Panc1 (cell line): ENCODE measurements around the gene COL11A2.

Experiments
- POLR2AphosphoS5 ChIP-seq: IDR thresholded peaks from 2 replicates; pipeline ENCODE4 v1.6.1; 2012; ENCODE audit warnings: mild to moderate bottlenecking, low read depth, low read length, moderate library complexity
- SIN3A ChIP-seq: IDR thresholded peaks from 2 replicates; pipeline ENCODE4 v1.6.1; 2012; ENCODE audit warnings: low read depth, mild to moderate bottlenecking, low read length, moderate library complexity, borderline replicate concordance; ENCODE audit not compliant: insufficient read depth
- TF ChIP-seq, protein P1 (sequence below): fragments of 450-650 bp; IDR thresholded peaks from 2 replicates; pipeline ENCODE4 v1.5.1; 2017; ENCODE audit warnings: mild to moderate bottlenecking

DNA sequence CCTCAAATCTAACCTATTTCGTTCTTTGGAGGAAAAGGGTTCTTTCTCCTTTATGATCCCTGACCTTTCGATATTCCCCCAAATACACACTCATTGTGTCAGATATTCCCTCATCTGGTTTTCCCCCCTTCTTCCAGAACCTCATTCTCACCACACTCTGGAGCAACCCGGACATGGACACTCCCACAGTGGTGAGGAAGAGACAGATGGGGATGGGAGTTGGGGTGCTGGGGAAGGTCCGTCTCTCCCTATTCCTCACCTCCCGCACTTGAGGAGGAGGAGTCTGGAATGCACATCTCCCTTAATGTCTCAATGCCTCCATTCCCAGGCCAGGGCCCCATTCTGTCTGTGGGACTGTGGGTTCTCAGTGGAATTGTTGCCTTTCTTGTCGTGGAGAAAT is 9.7 kb upstream of the COL11A2 start:
- TF ChIP-seq, protein P1, sequence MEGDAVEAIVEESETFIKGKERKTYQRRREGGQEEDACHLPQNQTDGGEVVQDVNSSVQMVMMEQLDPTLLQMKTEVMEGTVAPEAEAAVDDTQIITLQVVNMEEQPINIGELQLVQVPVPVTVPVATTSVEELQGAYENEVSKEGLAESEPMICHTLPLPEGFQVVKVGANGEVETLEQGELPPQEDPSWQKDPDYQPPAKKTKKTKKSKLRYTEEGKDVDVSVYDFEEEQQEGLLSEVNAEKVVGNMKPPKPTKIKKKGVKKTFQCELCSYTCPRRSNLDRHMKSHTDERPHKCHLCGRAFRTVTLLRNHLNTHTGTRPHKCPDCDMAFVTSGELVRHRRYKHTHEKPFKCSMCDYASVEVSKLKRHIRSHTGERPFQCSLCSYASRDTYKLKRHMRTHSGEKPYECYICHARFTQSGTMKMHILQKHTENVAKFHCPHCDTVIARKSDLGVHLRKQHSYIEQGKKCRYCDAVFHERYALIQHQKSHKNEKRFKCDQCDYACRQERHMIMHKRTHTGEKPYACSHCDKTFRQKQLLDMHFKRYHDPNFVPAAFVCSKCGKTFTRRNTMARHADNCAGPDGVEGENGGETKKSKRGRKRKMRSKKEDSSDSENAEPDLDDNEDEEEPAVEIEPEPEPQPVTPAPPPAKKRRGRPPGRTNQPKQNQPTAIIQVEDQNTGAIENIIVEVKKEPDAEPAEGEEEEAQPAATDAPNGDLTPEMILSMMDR, result no peak
- TF ChIP-seq POLR2AphosphoS5, result no peak
- no peak for TF ChIP-seq SIN3A
